Activated naive CD4-positive, alpha-beta T cell treated with anti-CD3 and anti-CD28 coated beads, Interleukin-2, amount 50 U/mL, for 72 hours (primary cell): ENCODE data around the gene ADSL. TPM values are rescaled to one million over a fixed set of nuclear protein-coding genes. Genes with fewer than 3 reads are reported as not detected.

ENCODE experiments used
- ATAC-seq, 2 donors: fragments of 150-1000 bp; cut with Tn5 transposase; 2 replicates each; pipeline ENCODE4 v1.10.0; 2021; ENCODE audit warnings: mild to moderate bottlenecking in 2 of 2, moderate library complexity in 2 of 2
- DNase-seq, 2 donors: peaks; one replicate each; pipeline ENCODE4 v3.0.0; 2021 to 2022; ENCODE audit warnings: low spot score in 2 of 2
- H3K27ac Mint-ChIP-seq, 2 donors: one replicate each; pipeline ENCODE4 v1.8.0; 2022; ENCODE audit warnings: mild to moderate bottlenecking in 2 of 2, mixed read lengths in 2 of 2
- H3K36me3 Mint-ChIP-seq, 2 donors: one replicate each; pipeline ENCODE4 v1.8.0; 2022; ENCODE audit warnings: mixed read lengths in 2 of 2
- H3K9me3 Mint-ChIP-seq, 2 donors: one replicate each; pipeline ENCODE4 v1.8.0; 2022; ENCODE audit warnings: mixed read lengths in 2 of 2
- total RNA-seq, 2 donors: library from RNA; stranded (reverse); gene quantifications; one replicate each; pipeline ENCODE4 v1.2.3, GENCODE V29; 2022

ADSL gene
- total RNA-seq, 2 donors from 2014 or later = 97.4 to 135 TPM

DNA sequence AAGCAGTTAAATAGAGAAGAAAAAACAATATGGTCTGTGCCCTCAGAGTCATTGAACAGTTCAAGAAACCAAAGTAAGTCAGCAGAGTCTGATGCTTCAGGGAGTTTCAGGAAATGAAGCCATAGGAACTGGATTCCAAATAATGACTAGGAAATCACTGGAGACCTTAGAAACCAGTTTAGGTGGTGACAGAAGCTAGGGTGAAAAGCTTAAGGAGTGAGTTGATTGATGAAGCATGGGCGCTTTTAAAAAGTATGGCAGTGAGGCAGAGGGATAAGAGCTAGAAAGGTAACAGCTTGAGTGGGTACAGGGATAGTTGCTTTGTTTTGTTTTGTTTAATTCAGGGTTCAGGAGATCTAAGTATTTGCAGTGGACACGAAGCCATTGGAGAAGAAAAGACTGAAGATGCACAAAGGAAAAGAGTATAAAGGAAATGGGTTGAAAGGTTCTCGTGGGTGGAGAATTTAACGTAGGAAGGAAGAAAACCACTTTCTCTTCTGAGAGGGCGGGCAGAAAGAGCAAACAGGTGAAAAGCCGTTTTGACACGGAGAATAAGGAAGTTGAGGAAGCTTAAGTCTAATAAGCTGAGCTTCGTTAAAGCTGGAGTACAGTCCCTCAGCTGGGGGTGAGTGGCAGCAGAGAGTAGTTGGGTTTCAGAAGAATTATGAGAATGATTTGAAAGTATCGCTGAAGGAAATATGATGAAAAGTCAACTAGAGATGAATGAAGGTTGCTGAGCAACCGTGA lies 38.9 kb downstream of the ADSL start:
- H3K9me3 Mint-ChIP-seq = no peaks in the 10 kb centered on the region
- H3K36me3 Mint-ChIP-seq = no peaks in the 10 kb centered on the region
- H3K27ac Mint-ChIP-seq = peak overlapping the region; percentile 79 to 88
- no peak for DNase-seq
- ATAC-seq = peak; percentile 82 to 87

DNA sequence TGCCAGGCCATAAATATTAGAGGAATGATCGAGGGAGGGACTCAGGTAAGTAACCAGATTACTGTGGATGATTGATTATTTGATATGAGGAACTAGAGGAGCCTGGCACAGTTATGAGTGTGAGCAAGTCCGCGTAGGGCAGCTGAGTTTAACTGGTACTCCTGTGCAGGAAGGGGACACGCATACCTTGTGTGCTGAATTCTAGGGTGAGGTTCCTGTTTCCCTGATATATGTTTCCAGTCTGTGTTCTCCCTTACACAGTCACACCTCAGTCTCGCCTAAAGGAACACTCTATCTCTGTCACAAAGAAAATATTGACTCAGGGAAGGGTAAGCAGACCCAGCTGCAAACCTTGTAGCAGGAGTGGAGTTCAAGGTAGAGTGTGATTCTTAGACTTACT lies 41.4 kb downstream of the ADSL start:
- Mint-ChIP-seq H3K9me3 (no peaks in the 10 kb centered on the region), H3K27ac (peak overlapping the region in 1 of 2 donors; percentile 33), H3K36me3 (no peaks in the 10 kb centered on the region)
- no peak for ATAC-seq
- DNase-seq = no peak

DNA sequence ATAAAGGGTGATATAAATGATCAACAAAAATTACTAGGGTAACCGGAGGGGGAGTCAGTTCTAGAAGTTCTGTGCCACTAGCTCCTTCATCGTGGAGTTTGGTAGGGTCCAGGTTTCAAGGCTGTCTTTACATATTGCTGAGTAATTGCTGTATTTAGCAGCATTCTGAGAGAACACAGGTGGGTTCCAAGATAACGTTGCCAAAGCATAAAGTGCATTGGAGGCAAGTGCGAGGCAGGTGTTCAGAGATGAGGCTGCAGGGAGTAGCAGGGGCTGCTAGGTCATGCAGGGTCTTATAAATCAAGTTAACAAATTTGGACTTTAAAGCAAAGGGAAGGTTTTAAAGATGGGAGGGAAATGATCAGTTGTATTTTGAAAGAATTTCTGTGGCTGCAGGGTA lies 41.9 kb downstream of the ADSL start:
- H3K27ac Mint-ChIP-seq = peak overlapping the region in 1 of 2 donors; percentile 33
- H3K36me3 Mint-ChIP-seq = no peaks in the 10 kb centered on the region
- DNase-seq (no peak), ATAC-seq (no peak)
- H3K9me3 Mint-ChIP-seq = no peaks in the 10 kb centered on the region

DNA sequence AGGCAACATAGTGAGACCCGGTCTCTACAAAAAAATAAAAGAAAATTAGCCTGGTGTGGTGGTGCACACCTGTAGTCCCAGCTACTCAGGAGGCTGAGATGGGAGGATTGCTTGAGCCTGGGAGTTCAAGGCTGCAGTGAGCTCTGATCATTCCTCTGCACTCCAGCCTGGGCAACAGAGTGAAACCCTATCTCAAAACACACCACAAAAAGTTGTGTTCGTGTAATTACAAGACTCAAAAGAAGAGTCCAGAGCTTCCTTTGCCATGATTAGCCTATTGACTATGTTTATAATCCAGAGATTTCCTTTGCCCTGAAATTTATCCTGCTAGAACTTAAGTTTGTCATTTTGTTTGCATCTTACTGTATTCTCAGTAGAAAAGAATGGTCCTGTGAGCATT lies 45.1 kb downstream of the ADSL start:
- no peak for ATAC-seq
- H3K9me3 Mint-ChIP-seq = no peaks in the 10 kb centered on the region
- no peaks in the 10 kb centered on the region for H3K36me3 Mint-ChIP-seq
- DNase-seq = no peak
- H3K27ac Mint-ChIP-seq = no peak overlapping the region

DNA sequence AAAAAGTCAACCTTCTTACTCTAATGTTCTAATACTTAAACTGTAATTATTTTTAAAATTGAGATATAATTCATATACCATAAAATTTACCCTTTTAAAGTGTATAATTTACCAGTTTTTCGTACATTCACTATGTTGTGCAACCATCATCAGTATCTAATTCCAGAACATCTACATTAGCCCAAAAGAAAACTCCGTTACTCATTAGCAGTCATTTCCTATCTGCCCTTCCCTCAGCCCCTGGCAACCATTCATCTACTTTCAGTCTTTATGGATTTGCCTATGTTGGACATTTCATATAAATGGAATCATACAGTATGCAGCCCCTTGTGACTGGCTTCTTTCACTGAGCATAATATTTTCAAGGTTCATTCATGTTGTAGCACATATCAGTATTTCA lies 46.3 kb downstream of the ADSL start:
- peaks cover 0 to 3% of the 10 kb centered on the region in 2 donors for H3K36me3 Mint-ChIP-seq
- H3K9me3 Mint-ChIP-seq = peaks cover 0 to 2% of the 10 kb centered on the region in 2 donors
- no peak for DNase-seq

DNA sequence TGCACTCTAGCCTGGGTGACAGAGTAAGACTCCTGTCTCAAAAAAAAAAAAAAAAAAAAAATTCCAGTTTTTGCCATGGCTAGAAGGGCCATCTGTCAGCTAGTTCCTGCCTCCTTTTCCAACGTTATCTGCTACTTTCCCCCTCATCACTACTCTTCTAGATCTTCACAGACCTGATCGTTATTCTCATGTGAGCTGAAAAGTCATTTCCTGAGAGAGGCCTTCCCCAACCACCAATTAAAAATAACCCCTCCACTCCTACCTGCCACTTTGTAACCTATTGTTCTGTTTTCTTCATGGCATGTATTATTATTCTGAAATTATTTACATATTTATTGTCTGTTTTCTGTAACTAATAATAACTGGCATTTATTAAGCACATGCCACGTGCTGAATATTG lies 48.3 kb downstream of the ADSL start:
- Mint-ChIP-seq H3K27ac (peak overlapping the region in 1 of 2 donors; percentile 30), H3K36me3 (peaks cover 0 to 7% of the 10 kb centered on the region in 2 donors), H3K9me3 (peaks cover 0 to 4% of the 10 kb centered on the region in 2 donors)
- no peak for ATAC-seq
- no peak for DNase-seq

More for the DNA sequence above, 46.3 kb downstream of the ADSL start:
- H3K27ac Mint-ChIP-seq = no peak overlapping the region
- ATAC-seq = no peak

DNA sequence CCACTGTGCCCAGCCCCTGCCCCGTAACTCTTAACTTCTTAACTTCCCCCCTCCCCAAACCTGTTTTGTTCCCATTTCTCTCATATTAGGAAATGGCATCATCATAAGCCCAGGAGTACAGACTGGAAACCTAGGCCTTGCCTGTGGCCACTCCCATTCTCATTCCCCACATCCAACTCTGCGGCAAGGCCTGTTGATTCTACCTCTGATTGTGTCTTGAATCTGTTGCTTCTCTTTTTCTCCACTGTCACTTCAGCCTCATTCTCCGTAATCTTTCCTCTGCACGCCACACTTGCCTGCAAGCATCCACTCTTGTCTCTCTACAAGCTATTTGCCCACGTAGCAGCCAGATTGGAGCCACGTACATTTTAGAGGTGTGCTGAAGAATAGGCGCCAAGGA lies 49.3 kb downstream of the ADSL start:
- Mint-ChIP-seq H3K27ac (no peak overlapping the region), H3K36me3 (peaks cover 0 to 7% of the 10 kb centered on the region in 2 donors), H3K9me3 (peaks cover 0 to 4% of the 10 kb centered on the region in 2 donors)
- no peak for ATAC-seq
- DNase-seq = no peak

DNA sequence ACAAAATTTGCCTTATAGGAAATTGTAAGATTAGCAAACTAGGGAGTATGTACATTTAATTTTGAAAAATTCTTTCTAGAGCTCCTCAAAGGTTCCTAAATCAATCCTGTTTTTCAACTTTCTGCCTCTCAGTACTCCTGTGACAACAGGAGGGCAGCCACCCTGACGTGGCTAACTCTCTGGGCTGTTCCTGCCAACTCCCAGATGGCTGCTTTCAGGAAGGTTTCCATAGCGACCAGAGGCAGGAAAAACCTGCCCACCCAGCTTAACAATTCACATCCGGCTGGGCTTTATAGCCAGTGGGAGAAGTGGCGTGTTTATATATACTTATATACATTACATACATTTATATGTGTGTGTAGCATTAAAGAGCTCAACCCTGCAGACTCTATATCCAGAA lies 50.6 kb downstream of the ADSL start:
- Mint-ChIP-seq H3K9me3 (peaks cover 0 to 4% of the 10 kb centered on the region in 2 donors), H3K27ac (peak overlapping the region in 1 of 2 donors; percentile 26), H3K36me3 (peaks cover 2 to 12% of the 10 kb centered on the region in 2 donors)
- ATAC-seq = no peak
- no peak for DNase-seq

DNA sequence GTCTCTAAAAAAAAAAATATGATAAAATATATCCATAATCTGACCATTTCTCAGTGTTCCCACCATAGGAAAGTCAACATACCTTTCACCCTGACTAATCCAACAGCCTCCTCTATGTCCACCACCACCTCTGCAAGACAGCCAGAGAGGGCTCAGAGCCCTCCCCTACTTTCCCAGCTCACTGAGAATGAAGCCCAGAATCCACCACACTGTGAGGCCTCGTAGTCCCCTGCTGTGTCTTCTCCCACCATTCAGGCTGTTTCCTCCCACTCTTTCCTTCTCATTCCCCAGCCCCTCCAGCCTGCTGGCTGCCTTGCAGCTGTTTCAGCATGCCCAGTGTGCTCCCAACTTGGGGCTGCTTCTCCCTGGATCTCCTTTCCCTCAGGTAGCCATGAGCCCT lies 51.1 kb downstream of the ADSL start:
- ATAC-seq (no peak), DNase-seq (no peak)
- Mint-ChIP-seq H3K36me3 (peaks cover 6 to 16% of the 10 kb centered on the region in 2 donors), H3K27ac (peak overlapping the region in 1 of 2 donors; percentile 30), H3K9me3 (peaks cover 0 to 4% of the 10 kb centered on the region in 2 donors)

DNA sequence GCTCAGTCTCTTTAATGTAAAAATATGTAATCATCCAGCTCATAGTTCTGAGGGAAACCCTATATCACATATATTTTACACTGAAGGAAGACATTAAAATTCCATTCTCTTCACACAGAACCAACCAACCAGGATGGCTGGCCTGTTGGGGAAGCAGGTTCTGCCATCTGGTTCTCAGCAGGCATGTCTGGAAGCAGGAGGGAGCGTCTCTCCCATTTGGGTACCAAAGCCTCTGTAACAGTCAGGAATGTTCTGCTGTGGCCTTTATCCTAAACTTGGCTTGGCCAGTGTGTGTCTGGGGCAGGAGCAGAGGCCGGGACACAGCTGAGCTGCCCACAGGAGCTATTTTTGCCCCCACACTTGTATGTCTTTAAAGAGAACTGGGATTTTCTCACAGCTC lies 53.3 kb downstream of the ADSL start:
- ATAC-seq (no peak), DNase-seq (no peak)
- peaks cover 0 to 4% of the 10 kb centered on the region in 2 donors for H3K9me3 Mint-ChIP-seq
- H3K36me3 Mint-ChIP-seq = peaks cover 12 to 29% of the 10 kb centered on the region in 2 donors
- peak overlapping the region; percentile 73 to 87 for H3K27ac Mint-ChIP-seq

DNA sequence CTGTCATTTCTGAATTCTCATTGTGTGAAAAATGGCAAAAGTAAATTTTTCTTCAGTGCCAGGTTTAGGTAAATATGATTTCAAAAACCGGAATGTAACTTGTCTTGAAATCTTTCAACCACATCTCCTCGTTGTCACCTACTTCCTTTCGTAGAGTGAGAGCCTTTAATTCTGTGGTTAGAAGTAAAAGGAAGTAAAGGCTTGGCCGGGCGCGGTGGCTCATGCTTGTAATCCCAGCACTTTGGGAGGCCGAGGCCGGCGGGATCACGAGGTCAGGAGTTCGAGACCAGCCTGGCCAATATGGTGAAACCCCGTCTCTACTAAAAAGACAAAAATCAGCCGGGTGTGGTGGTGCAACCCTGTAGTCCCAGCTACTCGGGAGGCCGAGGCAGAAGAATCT lies 53.9 kb downstream of the ADSL start:
- peak in 1 of 2 donors; percentile 17 for ATAC-seq
- Mint-ChIP-seq H3K36me3 (peaks cover 12 to 29% of the 10 kb centered on the region in 2 donors), H3K9me3 (peaks cover 0 to 4% of the 10 kb centered on the region in 2 donors), H3K27ac (peak overlapping the region; percentile 73 to 87)
- no peak for DNase-seq

DNA sequence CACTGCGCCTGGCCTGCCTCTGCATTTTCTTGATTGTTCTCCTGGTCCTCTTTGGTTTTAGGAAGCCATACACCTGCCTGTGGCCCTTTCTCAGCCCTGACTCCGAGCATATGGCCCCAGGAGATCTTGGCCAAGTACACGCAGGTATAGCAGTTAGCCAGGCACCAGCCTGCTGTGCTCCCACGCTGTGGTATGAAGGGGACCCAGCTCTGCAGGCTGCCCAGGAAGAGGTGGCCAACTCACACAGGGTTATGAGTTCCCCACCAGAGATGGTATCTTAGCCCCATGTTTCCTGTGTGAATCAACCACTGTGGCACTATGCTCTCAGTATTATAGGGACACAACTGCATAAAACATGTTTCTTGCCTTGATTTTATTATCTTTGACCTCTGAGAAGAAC lies 55.2 kb downstream of the ADSL start:
- DNase-seq (peak in 1 of 2 donors; percentile 68), ATAC-seq (peak; percentile 56 to 94)
- H3K9me3 Mint-ChIP-seq = peaks cover 0 to 4% of the 10 kb centered on the region in 2 donors
- H3K36me3 Mint-ChIP-seq = peaks cover 12 to 29% of the 10 kb centered on the region in 2 donors
- peak overlapping the region; percentile 89 to 94 for H3K27ac Mint-ChIP-seq

DNA sequence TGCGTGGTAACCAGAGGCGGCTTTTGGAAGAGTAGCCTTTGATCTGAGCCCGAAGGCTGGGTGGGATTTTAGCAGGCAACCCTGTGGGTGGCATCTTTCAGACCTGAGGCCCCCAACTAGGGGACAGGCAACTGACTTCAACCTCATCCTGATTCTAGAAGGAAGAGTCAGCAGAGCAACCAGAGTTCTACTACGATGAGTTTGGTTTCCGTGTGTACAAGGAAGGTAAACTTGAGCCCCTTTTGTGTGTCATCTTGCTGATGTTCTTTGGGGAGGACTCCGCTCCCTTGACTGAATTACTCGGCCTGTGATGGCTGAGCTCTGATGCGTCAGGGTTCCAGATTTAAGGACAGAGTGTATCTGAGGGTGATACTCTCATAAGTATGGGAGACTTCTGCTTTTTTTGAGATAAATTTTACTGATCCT lies 55.7 kb downstream of the ADSL start:
- Mint-ChIP-seq H3K36me3 (peaks cover 12 to 29% of the 10 kb centered on the region in 2 donors), H3K27ac (peak overlapping the region; percentile 89 to 94), H3K9me3 (peaks cover 0 to 4% of the 10 kb centered on the region in 2 donors)
- DNase-seq (peak in 1 of 2 donors; percentile 54), ATAC-seq (peak; percentile 29 to 50)

DNA sequence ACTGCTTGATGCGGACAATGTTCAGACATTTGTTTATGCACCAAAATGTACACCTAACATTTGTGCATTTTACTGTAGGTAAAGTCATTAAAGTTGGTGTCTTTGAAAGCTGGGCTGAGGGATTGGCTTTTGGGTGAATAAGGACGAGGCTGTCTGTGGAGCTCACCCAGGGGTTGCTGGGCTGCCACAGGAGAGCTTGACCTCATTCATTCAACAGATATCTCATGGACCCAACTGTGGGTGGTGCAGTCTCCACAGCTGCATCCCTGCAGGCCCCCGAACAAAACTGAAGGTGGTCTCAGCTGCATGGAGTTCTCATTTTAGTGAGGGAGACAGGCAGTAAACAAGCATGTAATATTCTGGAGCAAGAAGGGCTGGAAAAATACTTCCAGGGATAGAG lies 56.8 kb downstream of the ADSL start:
- no peak for ATAC-seq
- Mint-ChIP-seq H3K27ac (peak overlapping the region; percentile 11 to 94), H3K9me3 (no peaks in the 10 kb centered on the region), H3K36me3 (peaks cover 12 to 22% of the 10 kb centered on the region in 2 donors)
- DNase-seq = peak in 1 of 2 donors; percentile 21

DNA sequence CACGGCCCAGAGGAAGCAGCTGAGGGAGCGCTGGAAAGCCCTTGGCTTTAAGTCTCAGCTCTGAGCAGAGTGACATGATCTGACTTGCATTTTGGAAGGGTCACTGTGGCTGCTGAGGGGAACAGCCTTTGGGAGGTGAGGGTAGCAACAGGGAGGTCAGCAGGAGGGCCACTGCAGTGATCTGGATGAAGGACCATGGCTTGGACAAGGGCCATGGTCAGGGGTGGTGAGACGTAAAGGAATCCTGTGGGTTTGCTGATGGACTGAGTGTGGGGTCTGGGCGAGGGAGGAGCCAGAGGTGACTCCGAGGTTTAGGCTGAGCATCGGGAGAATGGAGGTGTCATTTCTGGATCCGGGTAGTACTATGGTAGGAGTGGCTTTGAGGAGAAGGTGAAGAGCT lies 57.4 kb downstream of the ADSL start:
- Mint-ChIP-seq H3K36me3 (peaks cover 12 to 22% of the 10 kb centered on the region in 2 donors), H3K9me3 (no peaks in the 10 kb centered on the region), H3K27ac (peak overlapping the region; percentile 11 to 94)
- ATAC-seq (no peak), DNase-seq (peak in 1 of 2 donors; percentile 11)

DNA sequence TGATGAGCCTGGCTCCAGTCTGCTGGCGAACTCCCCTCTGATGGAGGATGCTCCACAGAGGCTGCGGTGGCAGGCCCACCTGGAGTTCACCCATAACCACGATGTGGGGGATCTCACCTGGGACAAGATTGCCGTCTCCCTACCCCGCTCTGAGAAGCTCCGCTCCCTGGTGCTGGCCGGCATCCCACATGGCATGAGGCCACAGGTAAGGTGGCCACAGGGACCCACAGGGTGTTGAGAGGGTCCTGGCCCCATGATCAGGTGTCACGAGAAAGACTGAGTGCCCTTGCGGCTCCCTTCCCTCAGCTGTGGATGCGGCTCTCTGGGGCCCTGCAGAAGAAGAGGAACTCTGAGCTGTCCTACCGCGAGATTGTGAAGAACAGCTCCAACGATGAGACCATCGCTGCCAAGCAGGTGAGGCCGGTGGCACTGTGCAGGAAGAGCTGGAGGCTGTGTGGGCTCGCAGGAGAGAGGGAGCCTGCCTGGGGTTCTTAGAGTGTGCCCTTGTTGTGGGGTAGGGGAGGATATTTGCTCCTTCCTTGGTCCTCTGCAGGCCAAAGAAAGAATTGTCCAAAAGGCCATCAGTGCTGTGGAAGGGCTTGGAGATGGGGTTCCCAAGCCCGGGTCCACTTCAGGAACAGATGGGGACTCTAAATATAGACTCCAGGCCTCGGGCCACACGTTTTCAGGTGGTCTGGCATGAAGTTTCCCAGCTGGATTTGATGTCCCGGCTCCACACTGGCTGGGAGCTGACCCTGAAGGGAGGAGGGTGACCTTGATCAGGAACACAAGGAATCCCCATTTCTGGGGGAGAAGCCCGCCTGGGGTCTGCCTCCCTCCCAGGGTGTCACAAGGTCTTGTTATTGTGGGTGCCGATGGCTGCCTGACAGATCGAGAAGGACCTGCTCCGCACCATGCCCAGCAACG lies 58.2 kb downstream of the ADSL start:
- H3K27ac Mint-ChIP-seq = peak overlapping the region in 1 of 2 donors; percentile 94
- H3K36me3 Mint-ChIP-seq = peaks cover 12 to 22% of the 10 kb centered on the region in 2 donors
- DNase-seq (no peak), ATAC-seq (no peak)
- no peaks in the 10 kb centered on the region for H3K9me3 Mint-ChIP-seq
